ENCODE data around the gene NETO2. TPM values are rescaled to one million over a fixed set of nuclear protein-coding genes. Genes with fewer than 3 reads are reported as not detected.
"Not testable (repeated sequence)": the region's sequence is repeated elsewhere in the genome, so short reads cannot be mapped to it uniquely, and the experiment has no call there.

The NETO2 gene
- total and polyA plus RNA-seq, 2 experiments from 2014 or later, result 4.0 to 14.6 TPM

DNA sequence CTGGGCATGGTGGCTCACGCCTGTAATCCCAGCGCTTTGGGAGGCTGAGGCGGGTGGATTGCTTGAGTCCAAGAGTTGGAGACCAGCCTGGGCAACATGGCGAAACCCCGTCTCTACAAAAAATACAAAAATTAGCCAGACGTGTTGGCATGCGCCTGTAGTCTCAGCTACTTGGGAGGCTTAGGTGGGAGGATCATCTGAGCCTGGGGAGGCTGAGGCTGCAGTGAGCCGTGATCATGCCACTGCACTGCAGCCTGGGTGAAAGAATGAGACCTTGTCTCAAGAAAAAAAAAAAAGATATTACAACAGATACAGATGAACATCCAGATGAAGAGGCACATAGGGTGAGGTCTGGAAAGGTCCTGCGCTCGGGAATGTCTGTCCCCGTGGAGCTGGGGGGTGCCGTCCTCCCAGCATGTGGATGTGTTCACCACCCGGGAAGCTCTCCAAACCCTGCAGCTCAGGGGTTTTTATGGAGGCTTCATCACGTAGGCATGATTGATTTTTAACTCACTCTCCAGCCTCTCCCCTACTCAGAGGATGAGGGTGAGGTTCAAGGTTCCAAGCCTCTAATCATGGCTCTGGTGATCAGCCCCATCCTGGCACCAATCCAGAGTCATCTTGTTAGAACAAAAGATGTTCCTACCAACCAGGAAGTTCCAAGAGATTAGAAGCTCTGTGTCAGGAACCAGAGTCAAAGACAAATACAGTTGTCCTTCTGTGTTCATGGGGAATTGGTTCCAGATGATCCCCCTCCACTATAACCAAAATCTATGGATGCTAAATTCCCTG, 85.3 kb downstream of the NETO2 start:
- no peaks in the 10 kb centered on the region for H3K4me1 ChIP-seq (ENCODE audit: insufficient read depth)
- TF ChIP-seq EZH2phosphoT487 (IDR thresholded peaks at IDR 0.05; ENCODE audit: insufficient read depth, low read depth) (no peak), EZH2 (IDR thresholded peaks at IDR 0.05; ENCODE audit: insufficient read depth, poor library complexity, severe bottlenecking) (no peak)
- 36 to 37% methylated on average over 14 of the region's 14 CpGs for WGBS, 2 experiments (ENCODE audit: low coverage in 1 of 2, low lambda C conversion rate in 2 of 2, missing lambda C conversion rate in 2 of 2)
- no peaks in the 10 kb centered on the region for H3K9me2 ChIP-seq (ENCODE audit: insufficient read depth)
- H3F3A ChIP-seq (ENCODE audit: insufficient read depth), result no peaks in the 10 kb centered on the region
- no peak overlapping the region for H3K4me3 ChIP-seq
- no peaks in the 10 kb centered on the region for H3K9me3 ChIP-seq (ENCODE audit: low read depth)
- DNase-seq, result no peak
- H2AFZ ChIP-seq, result no peak overlapping the region
- H3K36me3 ChIP-seq (ENCODE audit: low read depth), result no peaks in the 10 kb centered on the region
- in situ Hi-C loops (cut with MboI), result no loop called here
- H3K27ac ChIP-seq, result no peak overlapping the region
- no peak overlapping the region for H3K9ac ChIP-seq
- H3K27me3 ChIP-seq (replicated peaks; ENCODE audit: insufficient read depth), result no peaks in the 10 kb centered on the region
- H3K79me2 ChIP-seq (ENCODE audit: insufficient read depth), result no peaks in the 10 kb centered on the region
- H3K4me2 ChIP-seq (ENCODE audit: unreplicated experiment), result no peak overlapping the region
- H4K20me1 ChIP-seq (ENCODE audit: insufficient read depth), result no peaks in the 10 kb centered on the region

DNA sequence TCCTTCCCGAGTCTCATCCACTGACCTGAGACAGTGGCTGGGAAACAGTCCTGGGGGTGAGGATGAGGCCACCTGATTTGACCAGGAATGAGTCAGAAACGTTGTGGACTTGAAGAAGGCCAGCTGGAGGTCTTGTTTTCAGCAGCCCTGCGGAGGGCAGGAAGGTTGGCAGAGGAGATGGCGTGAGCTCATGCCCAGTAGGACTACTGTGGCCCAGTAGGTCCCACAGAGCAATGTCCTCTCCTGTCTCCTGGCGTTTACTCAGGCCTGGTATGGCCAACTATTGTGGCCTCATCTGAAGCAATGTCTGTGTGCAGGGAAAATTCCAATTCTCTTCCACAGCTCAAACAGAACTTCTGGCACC, 86.1 kb downstream of the NETO2 start:
- WGBS, 2 experiments (ENCODE audit: low coverage in 1 of 2, low lambda C conversion rate in 2 of 2, missing lambda C conversion rate in 2 of 2), result 39 to 48% methylated on average over 5 of the region's 5 CpGs
- H3K4me1 ChIP-seq (ENCODE audit: insufficient read depth), result no peaks in the 10 kb centered on the region
- no peaks in the 10 kb centered on the region for H3K36me3 ChIP-seq (ENCODE audit: low read depth)

DNA sequence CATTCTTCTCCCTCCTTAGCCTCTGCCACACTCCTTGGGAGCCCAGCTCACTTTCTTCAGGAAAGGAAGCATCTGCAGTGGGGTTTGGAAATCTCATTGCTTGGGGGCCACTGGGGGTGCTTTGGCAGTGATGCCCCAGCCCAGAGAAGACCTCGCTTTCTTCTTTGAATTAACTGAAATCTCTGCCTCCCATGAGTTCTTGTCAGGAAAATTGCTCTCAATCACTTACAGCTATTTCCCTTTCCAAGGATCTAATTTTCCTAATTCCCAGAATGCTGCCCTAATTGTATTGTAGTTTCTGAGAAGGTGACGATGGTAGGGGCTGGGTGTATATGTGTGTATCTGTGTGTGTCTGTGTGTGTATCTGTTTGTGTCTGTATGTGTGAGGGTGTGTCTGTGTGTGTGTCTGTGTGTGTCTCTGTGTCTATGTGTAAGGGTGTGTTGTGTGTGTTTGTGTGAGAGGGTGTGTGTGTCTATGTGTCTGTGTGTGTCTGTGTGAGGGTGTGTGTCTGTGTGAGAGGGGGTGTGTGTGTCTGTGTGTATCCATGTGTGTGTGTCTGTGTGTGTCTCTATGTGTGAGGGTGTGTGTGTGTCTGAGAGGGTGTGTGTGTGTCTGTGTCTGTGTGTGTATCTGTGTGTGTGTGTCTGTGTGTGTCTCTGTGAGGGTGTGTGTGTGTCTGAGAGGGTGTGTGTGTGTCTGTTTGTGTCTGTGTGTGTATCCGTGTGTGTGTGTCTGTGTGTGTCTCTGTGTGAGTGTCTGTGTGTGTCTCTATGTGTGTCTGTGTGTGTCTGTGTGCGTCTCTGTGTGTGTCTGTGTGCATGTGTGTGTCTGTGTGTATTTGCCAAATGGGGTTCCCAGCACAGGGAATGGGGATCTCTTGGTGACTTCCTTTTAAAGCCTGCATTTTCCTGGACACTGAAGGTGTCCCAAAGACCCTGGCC, 86.8 kb downstream of the NETO2 start:
- Histone ChIP-seq H3K4me1 (ENCODE audit: insufficient read depth) (no peaks in the 10 kb centered on the region), H3K79me2 (ENCODE audit: insufficient read depth) (no peaks in the 10 kb centered on the region), H4K20me1 (ENCODE audit: insufficient read depth) (no peaks in the 10 kb centered on the region), H3K27me3 (replicated peaks; ENCODE audit: insufficient read depth) (no peaks in the 10 kb centered on the region), H3K27ac (no peak overlapping the region), H3K4me3 (no peak overlapping the region), H3K9ac (no peak overlapping the region), H3K9me2 (ENCODE audit: insufficient read depth) (no peaks in the 10 kb centered on the region), H2AFZ (no peak overlapping the region), H3K9me3 (ENCODE audit: low read depth) (no peaks in the 10 kb centered on the region), H3F3A (ENCODE audit: insufficient read depth) (no peaks in the 10 kb centered on the region), H3K36me3 (ENCODE audit: low read depth) (no peaks in the 10 kb centered on the region), H3K4me2 (ENCODE audit: unreplicated experiment) (no peak overlapping the region)
- WGBS, 2 experiments (ENCODE audit: low coverage in 1 of 2, low lambda C conversion rate in 2 of 2, missing lambda C conversion rate in 2 of 2), result 46 to 48% methylated on average over 4 of the region's 4 CpGs
- in situ Hi-C loops (cut with MboI), result no loop called here
- no peak for DNase-seq
- no peak for TF ChIP-seq EZH2 (IDR thresholded peaks at IDR 0.05; ENCODE audit: insufficient read depth, poor library complexity, severe bottlenecking)
- no peak for TF ChIP-seq EZH2phosphoT487 (IDR thresholded peaks at IDR 0.05; ENCODE audit: insufficient read depth, low read depth)

More for the DNA sequence above, 86.1 kb downstream of the NETO2 start:
- no peak overlapping the region for H2AFZ ChIP-seq
- H3K27ac ChIP-seq, result no peak overlapping the region
- H3K4me2 ChIP-seq (ENCODE audit: unreplicated experiment), result no peak overlapping the region
- no peak for TF ChIP-seq EZH2 (IDR thresholded peaks at IDR 0.05; ENCODE audit: insufficient read depth, poor library complexity, severe bottlenecking)
- no peak for TF ChIP-seq EZH2phosphoT487 (IDR thresholded peaks at IDR 0.05; ENCODE audit: insufficient read depth, low read depth)
- H3K9me2 ChIP-seq (ENCODE audit: insufficient read depth), result no peaks in the 10 kb centered on the region
- H3K4me3 ChIP-seq, result no peak overlapping the region
- H3F3A ChIP-seq (ENCODE audit: insufficient read depth), result no peaks in the 10 kb centered on the region
- no peak overlapping the region for H3K9ac ChIP-seq
- no peaks in the 10 kb centered on the region for H3K27me3 ChIP-seq (replicated peaks; ENCODE audit: insufficient read depth)
- no peak for DNase-seq
- no peaks in the 10 kb centered on the region for H3K9me3 ChIP-seq (ENCODE audit: low read depth)
- H3K79me2 ChIP-seq (ENCODE audit: insufficient read depth), result no peaks in the 10 kb centered on the region
- in situ Hi-C loops (cut with MboI), result no loop called here
- no peaks in the 10 kb centered on the region for H4K20me1 ChIP-seq (ENCODE audit: insufficient read depth)

DNA sequence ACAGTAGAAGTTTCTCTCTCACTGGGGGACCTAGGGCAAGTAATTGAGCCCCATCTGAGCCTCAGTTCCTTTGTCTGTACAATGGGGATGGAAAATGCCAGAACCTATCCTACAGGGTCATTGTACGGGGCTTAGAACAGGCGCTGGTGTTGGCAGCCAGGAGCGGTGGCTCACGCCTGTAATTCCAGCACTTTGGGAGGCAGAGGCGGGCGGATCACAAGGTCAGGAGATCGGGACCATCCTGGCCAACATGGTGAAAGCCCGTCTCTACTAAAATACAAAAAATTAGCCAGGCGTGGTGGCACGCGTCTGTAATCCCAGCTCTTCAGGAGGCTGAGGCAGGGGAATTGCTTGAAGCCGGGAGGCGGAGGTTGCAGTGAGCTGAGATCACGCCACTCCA, 87.7 kb downstream of the NETO2 start:
- H3K9me2 ChIP-seq (ENCODE audit: insufficient read depth); in situ Hi-C loops (cut with MboI); H3K4me3 ChIP-seq; H3K27me3 ChIP-seq (replicated peaks; ENCODE audit: insufficient read depth); H3K4me1 ChIP-seq (ENCODE audit: insufficient read depth); H4K20me1 ChIP-seq (ENCODE audit: insufficient read depth); H3K79me2 ChIP-seq (ENCODE audit: insufficient read depth); H3K36me3 ChIP-seq (ENCODE audit: low read depth); H3K9me3 ChIP-seq (ENCODE audit: low read depth); H3K4me2 ChIP-seq (ENCODE audit: unreplicated experiment); DNase-seq; H3F3A ChIP-seq (ENCODE audit: insufficient read depth); H3K27ac ChIP-seq; H2AFZ ChIP-seq; H3K9ac ChIP-seq: not testable (repeated sequence)
- WGBS, 2 experiments (ENCODE audit: low coverage in 1 of 2, low lambda C conversion rate in 2 of 2, missing lambda C conversion rate in 2 of 2), result 78 to 81% methylated on average over 12 to 14 of the region's 14 CpGs

Data from GM23248 (cell line).